ENCODE data around the gene BPIFB1. TPM values are rescaled to one million over a fixed set of nuclear protein-coding genes. Genes with fewer than 3 reads are reported as not detected.

BPIFB1 gene
- total and polyA plus RNA-seq, 2 of the 13 experiments (the other 11 are each of a cell fraction or from before 2014, with no cell fraction given) = 0.82 to 4.4 TPM

GRCh38 chr20:33291830-33292355, 8.9 kb downstream of the BPIFB1 start (continued):
- TF ChIP-seq ZMYM2 (CRISPR knock-in tag; IDR thresholded peaks at IDR 0.05) (no peak), ZNF276 (CRISPR knock-in tag; IDR thresholded peaks at IDR 0.05; ENCODE audit: low read depth) (no peak), JDP2 (CRISPR knock-in tag; IDR thresholded peaks at IDR 0.05; ENCODE audit: borderline replicate concordance) (no peak), SRSF9 (IDR thresholded peaks at IDR 0.05; ENCODE audit: borderline replicate concordance, insufficient read depth, low read depth, low read length, poor library complexity, severe bottlenecking) (no peak), KAT2B (IDR thresholded peaks at IDR 0.05; ENCODE audit: borderline replicate concordance, low read depth, low read length) (no peak), NR2F6 (IDR thresholded peaks at IDR 0.05) (no peak), NR2F6 (CRISPR knock-in tag; IDR thresholded peaks at IDR 0.05) (no peak), RXRB (CRISPR knock-in tag; IDR thresholded peaks at IDR 0.05; ENCODE audit: borderline replicate concordance) (peak; percentile 45; the same call in 1 of the 2 replicates), ARHGAP35 (CRISPR knock-in tag; IDR thresholded peaks at IDR 0.05; ENCODE audit: borderline replicate concordance) (no peak), MTF1 (CRISPR knock-in tag; IDR thresholded peaks at IDR 0.05) (no peak), PCBP2 (optimal IDR thresholded peaks at IDR 0.05; ENCODE audit: low read depth, low read length, poor library complexity, severe bottlenecking) (no peak), FOXM1 (CRISPR knock-in tag; IDR thresholded peaks at IDR 0.05) (no peak), DR1 (CRISPR knock-in tag; IDR thresholded peaks at IDR 0.05) (no peak), ZNF780A (CRISPR knock-in tag; IDR thresholded peaks at IDR 0.05) (no peak), ZNF143 (CRISPR knock-in tag; IDR thresholded peaks at IDR 0.05) (no peak), ISL2 (CRISPR knock-in tag; IDR thresholded peaks at IDR 0.05) (no peak), RFX5 (IDR thresholded peaks at IDR 0.05; ENCODE audit: low read depth, low read length) (no peak), ZNF772 (CRISPR knock-in tag; IDR thresholded peaks at IDR 0.05) (peak; percentile 55; the same call in 1 of the 2 replicates), ZNF605 (CRISPR knock-in tag; IDR thresholded peaks at IDR 0.05) (no peak), ATF7 (IDR thresholded peaks at IDR 0.05) (no peak), ATF7 (CRISPR knock-in tag; IDR thresholded peaks at IDR 0.05) (no peak), ZNF335 (CRISPR knock-in tag; IDR thresholded peaks at IDR 0.05) (peak; percentile 74), TEAD2 (CRISPR knock-in tag; IDR thresholded peaks at IDR 0.05) (no peak), ZNF777 (CRISPR knock-in tag; IDR thresholded peaks at IDR 0.05) (no peak), TEF (CRISPR knock-in tag; IDR thresholded peaks at IDR 0.05) (no peak), ZNF747 (CRISPR knock-in tag; IDR thresholded peaks at IDR 0.05; ENCODE audit: borderline replicate concordance) (peak; percentile 45; the same call in 1 of the 2 replicates), NR2F1 (CRISPR knock-in tag; IDR thresholded peaks at IDR 0.05) (no peak), HMGA1 (CRISPR knock-in tag; conservative IDR thresholded peaks at IDR 0.05) (no peak), PAX8 (CRISPR knock-in tag; IDR thresholded peaks at IDR 0.05; ENCODE audit: borderline replicate concordance) (no peak), ATM (IDR thresholded peaks at IDR 0.05; ENCODE audit: borderline replicate concordance) (no peak), GMEB1 (CRISPR knock-in tag; IDR thresholded peaks at IDR 0.05; ENCODE audit: borderline replicate concordance) (no peak)

Data from HepG2 (cell line).